Keratinocyte (primary cell): ENCODE results near the gene HAX1. TPM values are rescaled to one million over a fixed set of nuclear protein-coding genes. Genes with fewer than 3 reads are reported as not detected.

Experiments
- DNase-seq: peaks from one replicate; pipeline ENCODE4 v3.0.0-alpha.2; 2011; ENCODE audit warnings: low read depth, missing footprints, low spot score
- FAIRE-seq: peaks from 2 replicates; lab custom pipeline; 2011; peaks lifted over from hg19 to GRCh38; lab: Jason Lieb, UNC
- H2AFZ ChIP-seq: 2 replicates; pipeline ENCODE4 v1.6.0; 2012; ENCODE audit warnings: low read length, control low read depth, inconsistent platforms; ENCODE audit not compliant: control insufficient read depth
- H3K27ac ChIP-seq: 2 replicates; pipeline ENCODE4 v1.5.1; 2011; ENCODE audit warnings: low read length; ENCODE audit not compliant: control insufficient read depth, insufficient read depth
- H3K27me3 ChIP-seq: 3 replicates; pipeline ENCODE4 v1.6.0; 2011; ENCODE audit warnings: low read length; ENCODE audit not compliant: control insufficient read depth, insufficient read depth; ENCODE audit errors: extremely low read depth
- H3K36me3 ChIP-seq, 2 experiments: 2 replicates in 1 of 2; 3 replicates in 1 of 2; pipeline ENCODE4 v1.5.1; 2011; ENCODE audit warnings: low read length in 2 of 2, mild to moderate bottlenecking in 1 of 2; ENCODE audit not compliant: control insufficient read depth in 2 of 2, insufficient read depth in 2 of 2; ENCODE audit errors: extremely low read depth in 1 of 2
- H3K4me1 ChIP-seq: 3 replicates; pipeline ENCODE4 v1.5.1; 2011; ENCODE audit warnings: low read length; ENCODE audit not compliant: control insufficient read depth, insufficient read depth; ENCODE audit errors: extremely low read depth
- H3K4me2 ChIP-seq: 3 replicates; pipeline ENCODE4 v1.6.0; 2011; ENCODE audit warnings: low read depth, low read length; ENCODE audit not compliant: control insufficient read depth, insufficient read depth; ENCODE audit errors: extremely low read depth
- H3K4me3 ChIP-seq, 3 experiments: fragments of 200-600 bp in 1 of 3; sonication (generic) in 1 of 3; 2 replicates in 2 of 3; 3 replicates in 1 of 3; pipeline ENCODE4 v1.5.1; 2011 to 2016; ENCODE audit warnings: low read length in 3 of 3, mild to moderate bottlenecking in 3 of 3, control low read depth in 2 of 3, inconsistent platforms in 1 of 3, low read depth in 1 of 3, mixed read lengths in 1 of 3, mixed run types in 1 of 3, moderate library complexity in 1 of 3; ENCODE audit not compliant: control insufficient read depth in 2 of 3, insufficient read depth in 2 of 3; ENCODE audit errors: extremely low read depth in 1 of 3
- H3K79me2 ChIP-seq: 2 replicates; pipeline ENCODE4 v1.6.0; 2012; ENCODE audit warnings: low read length; ENCODE audit not compliant: control insufficient read depth, insufficient read depth
- H3K9ac ChIP-seq: 3 replicates; pipeline ENCODE4 v1.6.0; 2011; ENCODE audit warnings: low read length; ENCODE audit not compliant: control insufficient read depth, insufficient read depth; ENCODE audit errors: extremely low read depth
- H3K9me1 ChIP-seq: 3 replicates; pipeline ENCODE4 v1.6.0; 2011; ENCODE audit warnings: low read length; ENCODE audit not compliant: control insufficient read depth, insufficient read depth; ENCODE audit errors: extremely low read depth
- H3K9me3 ChIP-seq: 2 replicates; pipeline ENCODE4 v1.5.1; 2012; ENCODE audit warnings: low read depth, low read length; ENCODE audit not compliant: control insufficient read depth
- H4K20me1 ChIP-seq: 3 replicates; pipeline ENCODE4 v1.6.0; 2011; ENCODE audit warnings: low read length; ENCODE audit not compliant: control insufficient read depth, insufficient read depth; ENCODE audit errors: extremely low read depth
- CTCF ChIP-seq, 3 experiments: IDR thresholded peaks in 1 of 3; conservative IDR thresholded peaks in 1 of 3; optimal IDR thresholded peaks in 1 of 3; 2 replicates in 2 of 3; 3 replicates in 1 of 3; pipeline versions ENCODE3 to v1.5.1; 2011; ENCODE audit warnings: low read length in 3 of 3, mild to moderate bottlenecking in 3 of 3, moderate library complexity in 2 of 3, control low read depth in 1 of 3, inconsistent platforms in 1 of 3; ENCODE audit not compliant: insufficient read depth in 2 of 3; ENCODE audit errors: extremely low read depth in 1 of 3
- EZH2 ChIP-seq: IDR thresholded peaks from one replicate; pipeline ENCODE4 v1.6.1; 2012; ENCODE audit warnings: inconsistent platforms, mild to moderate bottlenecking, low read length, moderate library complexity
- dilution Hi-C: fragments of 300-500 bp; cut with MboI; formaldehyde crosslinking; loops from one replicate; pipeline ENCODE4 v1.7.0; 2020; ENCODE audit warnings: low sequenced_read_pairs; ENCODE audit not compliant: extremely low pct_ligation_motif_present
- polyA plus RNA-seq, 5 experiments: library from polyadenylated mRNA; depleted of rRNA in 3 of 5; stranded (reverse) in 3 of 5; stranded (forward) in 1 of 5; unstranded in 1 of 5; fragments of >200 nt; gene quantifications; 1 replicate in 1 of 5; 2 replicates in 3 of 5; 3 replicates in 1 of 5; pipeline versions ENCODE4 v1.2.1 to v1.2.3, GENCODE V29; 2011 to 2012; ENCODE audit warnings: missing spikeins in 2 of 5, low read depth in 1 of 5, low replicate concordance in 1 of 5

HAX1 gene
- polyA plus RNA-seq, 1 donor (not counting 4 experiments of a cell fraction or from before 2014, with no cell fraction given) = 110 TPM

GRCh38 chr1:154301582-154301981 lies 29.2 kb downstream of the HAX1 start:
- Histone ChIP-seq H3K36me3 (no peaks in the 10 kb centered on the region), H3K27ac (no peak overlapping the region), H3K4me2 (no peak overlapping the region), H3K9ac (no peak overlapping the region), H3K9me1 (no peaks in the 10 kb centered on the region), H3K79me2 (no peaks in the 10 kb centered on the region), H3K9me3 (no peaks in the 10 kb centered on the region), H3K4me3 (no peak overlapping the region), H3K4me1 (no peaks in the 10 kb centered on the region), H3K27me3 (no peaks in the 10 kb centered on the region), H2AFZ (no peak overlapping the region), H4K20me1 (no peaks in the 10 kb centered on the region)
- no peak for FAIRE-seq
- dilution Hi-C loops = no loop called here
- no peak for TF ChIP-seq EZH2
- no peak for TF ChIP-seq CTCF (optimal IDR thresholded peaks at IDR 0.05 in 1 of 3, IDR thresholded peaks at IDR 0.05 in 1 of 3, conservative IDR thresholded peaks at IDR 0.05 in 1 of 3; ENCODE audit: extremely low read depth in 1 of 3, insufficient read depth in 2 of 3, low read length in 3 of 3)
- no peak for DNase-seq

GRCh38 chr1:154304664-154305337 lies 32.4 kb downstream of the HAX1 start:
- no peak overlapping the region for H3K4me3 ChIP-seq
- dilution Hi-C loops = no loop called here
- DNase-seq (no peak), FAIRE-seq (no peak)
- no peak overlapping the region for H3K4me2 ChIP-seq
- no peaks in the 10 kb centered on the region for H3K4me1 ChIP-seq
- no peak for TF ChIP-seq EZH2
- TF ChIP-seq CTCF (optimal IDR thresholded peaks at IDR 0.05 in 1 of 3, IDR thresholded peaks at IDR 0.05 in 1 of 3, conservative IDR thresholded peaks at IDR 0.05 in 1 of 3; ENCODE audit: extremely low read depth in 1 of 3, insufficient read depth in 2 of 3, low read length in 3 of 3) = no peak
- no peaks in the 10 kb centered on the region for H3K27me3 ChIP-seq
- no peaks in the 10 kb centered on the region for H3K9me3 ChIP-seq
- H3K27ac ChIP-seq = no peak overlapping the region
- H3K36me3 ChIP-seq = no peaks in the 10 kb centered on the region
- H3K9me1 ChIP-seq = no peaks in the 10 kb centered on the region
- H2AFZ ChIP-seq = no peak overlapping the region
- H4K20me1 ChIP-seq = no peaks in the 10 kb centered on the region
- no peaks in the 10 kb centered on the region for H3K79me2 ChIP-seq
- no peak overlapping the region for H3K9ac ChIP-seq
